ENCODE results near the gene CAPRIN1.

CAPRIN1 gene

DNA sequence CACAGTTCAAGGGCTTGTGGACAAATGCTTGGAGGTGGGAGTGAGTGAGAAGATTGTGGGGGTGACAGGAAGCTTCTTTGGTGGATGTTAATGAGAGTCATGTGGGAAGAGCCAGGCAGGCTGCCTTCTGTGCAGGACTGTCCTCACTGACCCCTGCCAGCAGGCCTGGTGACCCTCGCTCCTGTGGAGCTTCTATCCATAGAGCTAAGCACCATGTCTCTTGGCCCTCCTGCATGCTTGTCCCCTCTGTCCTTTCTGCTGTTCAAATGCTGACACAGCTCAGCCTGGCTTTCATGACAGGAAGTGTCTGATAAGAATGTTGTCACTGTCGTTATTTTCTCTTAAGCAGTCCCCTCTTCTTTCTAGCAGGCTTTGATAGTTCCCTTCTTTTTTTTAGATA is 91.5 kb downstream of the CAPRIN1 start:
- DNase-seq (ENCODE audit: low read depth) = no peak

DNA sequence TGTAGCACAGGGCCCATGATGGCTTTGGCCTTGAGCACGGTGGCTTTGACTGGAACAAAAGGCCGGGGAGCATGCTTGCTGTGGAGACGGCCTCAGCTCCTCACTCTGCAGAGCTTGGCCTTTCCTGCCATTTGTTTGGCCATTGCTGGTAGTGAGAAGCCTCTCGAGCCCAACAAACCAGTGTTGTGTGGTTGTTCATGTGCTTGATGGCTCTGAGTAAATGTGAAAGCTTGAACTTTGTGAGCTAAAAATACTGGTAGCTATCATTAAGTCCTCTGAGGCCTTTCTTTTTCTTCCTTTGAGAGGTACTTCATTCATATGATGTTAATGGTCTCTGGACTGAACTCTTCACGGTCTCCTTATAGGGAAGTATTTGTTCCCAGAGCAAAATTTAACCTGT is 93.5 kb downstream of the CAPRIN1 start:
- DNase-seq (ENCODE audit: low read depth) = no peak

DNA sequence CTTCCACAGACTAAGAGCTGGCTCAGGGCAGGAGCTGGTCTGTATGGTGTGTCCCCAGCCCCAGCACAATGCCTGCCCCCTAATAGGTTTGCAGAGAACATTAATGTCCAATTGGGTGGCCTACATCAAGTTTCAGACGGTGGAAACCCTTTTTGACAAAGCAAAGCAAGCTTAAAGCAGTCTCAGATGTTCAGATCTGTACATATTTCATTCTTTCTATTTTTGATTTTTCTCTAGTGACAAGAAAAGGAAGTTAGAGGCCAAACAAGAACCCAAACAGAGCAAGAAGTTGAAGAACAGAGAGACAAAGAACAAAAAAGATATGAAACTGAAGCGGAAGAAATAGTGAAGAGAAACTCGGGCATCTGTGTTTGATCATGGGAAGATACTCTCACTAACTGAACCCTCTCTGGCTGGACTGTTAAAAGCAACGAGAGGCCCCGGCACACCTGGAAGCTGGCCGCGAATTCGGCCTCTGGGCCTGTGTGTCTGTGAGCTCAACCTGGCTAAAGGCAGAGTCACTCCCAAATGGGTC is 94.4 kb downstream of the CAPRIN1 start:
- DNase-seq (ENCODE audit: low read depth) = no peak

DNA sequence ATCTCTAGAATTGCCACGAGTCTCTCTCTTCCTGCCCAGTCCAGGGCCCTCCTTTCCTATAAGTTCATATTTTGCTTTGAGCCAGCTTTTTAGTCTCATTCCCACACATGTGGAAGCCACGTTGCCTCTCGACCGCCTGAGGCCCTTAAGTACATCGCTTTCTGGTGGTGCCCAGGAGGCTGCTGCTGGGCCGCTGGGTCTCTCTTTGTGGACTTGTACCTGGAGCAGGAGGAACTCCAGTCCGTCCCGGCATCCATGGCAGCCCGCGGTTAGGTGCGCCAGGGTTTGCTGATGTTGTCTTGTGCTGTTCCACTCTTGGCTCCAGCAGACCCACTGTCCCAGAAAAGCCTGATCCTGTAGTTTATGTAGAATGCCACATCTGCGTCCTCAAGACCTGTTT is 94.9 kb downstream of the CAPRIN1 start:
- DNase-seq (ENCODE audit: low read depth) = no peak

DNA sequence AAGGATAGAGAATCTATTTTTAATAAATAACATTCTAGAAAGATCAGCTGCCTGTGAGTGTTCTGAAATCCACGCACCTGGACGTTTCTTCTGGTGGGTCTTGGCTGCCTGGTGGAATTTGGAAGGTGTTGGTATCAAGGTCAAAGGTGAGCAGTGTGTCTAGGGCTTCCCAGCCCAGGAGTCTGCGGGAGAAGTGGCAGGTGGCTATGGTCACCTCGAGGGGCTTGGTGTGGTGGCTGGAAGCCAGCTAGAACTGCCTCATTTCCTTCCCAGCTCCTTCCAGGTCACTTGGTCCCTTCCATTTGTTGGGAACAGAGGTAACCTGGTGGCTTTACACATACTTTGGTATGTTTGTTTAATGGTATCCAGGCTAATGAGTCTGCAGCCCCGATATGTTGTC is 95.3 kb downstream of the CAPRIN1 start:
- DNase-seq (ENCODE audit: low read depth) = no peak

DNA sequence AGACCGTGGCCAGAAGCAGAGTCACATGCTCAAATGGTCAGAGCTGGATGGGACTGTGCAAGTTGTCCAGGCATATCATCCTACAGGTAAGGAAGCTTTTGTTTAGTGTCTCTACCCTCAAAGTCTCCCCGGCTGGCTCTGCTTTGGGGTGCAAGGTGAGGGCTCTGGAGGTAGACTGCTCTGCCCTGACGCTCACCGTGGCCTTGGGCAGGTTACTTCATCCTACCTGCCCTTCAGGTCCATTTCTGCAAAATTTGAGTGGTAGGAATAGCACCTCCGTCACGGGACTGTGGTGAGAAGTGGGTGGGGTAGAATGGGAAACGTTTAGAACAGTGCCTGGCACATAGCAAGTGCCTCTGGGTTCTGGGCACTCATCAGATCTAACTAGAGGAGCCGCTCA is 96.0 kb downstream of the CAPRIN1 start:
- DNase-seq (ENCODE audit: low read depth) = no peak

DNA sequence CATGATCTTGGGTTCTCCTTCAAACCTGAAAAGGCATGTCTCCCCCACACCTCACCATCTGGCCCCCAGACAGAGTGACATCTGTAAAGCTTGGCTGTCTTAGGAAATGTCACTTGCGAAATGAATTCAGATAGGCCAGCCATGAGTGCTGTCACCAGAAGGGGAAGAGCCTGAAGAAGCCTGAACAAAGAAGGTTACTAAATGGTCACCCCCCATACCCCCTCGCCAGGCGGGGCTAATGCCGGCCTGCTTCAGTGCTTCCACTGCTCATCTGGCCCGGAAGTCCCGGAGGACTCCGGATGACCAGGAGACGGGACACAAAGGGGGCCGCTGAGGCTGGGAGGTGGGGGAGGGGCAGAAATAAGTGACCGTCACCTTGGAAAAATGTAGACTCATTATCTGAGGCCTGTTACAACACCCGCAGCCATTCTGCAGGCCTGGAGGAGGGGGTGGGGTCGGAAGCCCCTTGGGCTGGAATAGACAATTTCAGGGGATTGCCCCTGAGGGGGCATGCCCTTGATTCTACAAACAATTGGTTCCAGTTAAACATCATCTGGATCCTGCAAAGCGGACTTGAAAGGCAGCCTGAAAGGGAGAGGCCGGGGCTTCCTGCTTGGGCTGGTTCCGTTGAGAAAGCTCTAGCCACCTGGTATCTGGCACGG is 97.1 kb downstream of the CAPRIN1 start:
- no peak for DNase-seq (ENCODE audit: low read depth)

DNA sequence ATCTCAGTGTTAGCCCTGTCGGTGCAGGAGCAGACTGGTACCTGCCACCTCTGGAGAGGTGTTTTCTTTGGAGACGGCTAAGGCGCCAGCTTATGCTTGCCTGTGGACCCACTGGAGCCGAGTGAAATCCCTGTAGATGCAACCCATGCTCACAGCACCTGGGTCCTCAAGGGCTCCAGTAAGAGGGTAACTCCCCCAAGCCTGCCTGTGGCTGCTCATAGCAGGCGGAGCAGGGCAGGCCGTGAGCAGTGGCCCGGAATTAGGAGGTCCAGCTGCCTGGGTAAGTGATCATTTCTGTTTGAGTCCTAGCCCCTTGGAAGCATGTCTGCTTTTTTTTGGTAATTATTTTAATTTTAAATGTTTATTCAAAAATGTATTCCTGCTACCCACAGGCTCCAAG is 97.7 kb downstream of the CAPRIN1 start:
- no peak for DNase-seq (ENCODE audit: low read depth)

DNA sequence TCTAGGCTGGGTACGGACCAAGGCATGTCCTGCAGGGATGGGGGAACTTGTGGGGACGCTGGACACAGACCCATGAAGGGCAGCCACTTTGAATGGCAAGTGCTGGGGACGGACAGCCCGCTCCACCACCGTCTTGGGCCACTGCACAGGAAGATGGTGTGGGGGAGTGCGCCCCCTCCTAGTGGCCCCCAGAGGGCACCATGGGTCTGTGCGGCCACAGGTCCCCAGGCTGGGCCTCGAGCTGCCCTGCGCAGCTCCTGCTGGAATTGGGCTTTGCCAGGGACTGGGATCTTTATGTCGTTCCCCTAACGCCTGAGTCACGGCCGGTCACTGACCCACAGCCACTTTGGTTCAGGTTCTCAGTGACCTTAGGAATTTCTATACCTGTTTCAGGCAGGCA is 98.3 kb downstream of the CAPRIN1 start:
- DNase-seq (ENCODE audit: low read depth) = no peak

DNA sequence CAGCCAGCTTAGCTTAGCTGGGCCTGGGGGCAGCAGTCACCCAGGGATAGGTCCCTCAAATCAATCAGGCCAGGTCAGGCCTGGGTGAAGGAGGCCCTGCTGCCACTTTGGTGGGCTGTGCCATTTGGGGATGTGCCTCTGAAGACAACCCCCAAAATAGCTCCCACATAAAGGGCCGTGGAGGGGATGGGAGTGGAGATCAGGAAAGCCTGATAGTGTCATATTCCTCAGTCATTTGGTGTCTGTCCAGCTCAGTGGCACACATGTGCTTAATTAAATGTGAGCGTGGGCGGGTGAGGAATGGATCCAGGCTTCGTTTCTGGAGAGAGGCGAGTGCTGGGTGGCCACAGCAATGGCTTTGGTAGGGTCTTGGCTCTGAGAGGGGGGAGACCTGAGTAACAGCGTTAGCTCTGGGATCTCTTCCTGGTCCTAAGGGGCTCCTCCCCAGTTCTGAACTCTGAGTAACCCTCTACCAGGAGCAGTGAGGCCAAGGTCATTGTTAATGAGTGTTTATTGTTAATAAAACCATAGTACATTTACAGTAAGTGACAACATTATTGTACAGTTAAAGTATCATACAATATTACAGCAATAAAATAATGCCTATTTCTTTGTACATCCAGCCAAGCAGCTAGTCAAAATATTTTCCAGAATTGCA is 99.1 kb downstream of the CAPRIN1 start:
- DNase-seq (ENCODE audit: low read depth) = no peak

Measured in iris pigment epithelial cell (primary cell).